NT2/D1 (cell line): Measurements from ENCODE around the gene VWDE.

Source experiments
- YY1 ChIP-seq: IDR thresholded peaks from 2 replicates; pipeline ENCODE4 v1.6.1; 2011; ENCODE audit not compliant: insufficient read length, insufficient read depth
- ZNF274 ChIP-seq: IDR thresholded peaks from 2 replicates; pipeline ENCODE4 v1.6.1; 2011; ENCODE audit warnings: mild to moderate bottlenecking, low read depth, low read length

GRCh38 chr7:12289996-12290395, 113.7 kb downstream of the VWDE start:
- no peak for TF ChIP-seq ZNF274
- no peak for TF ChIP-seq YY1
